H1 (cell line): ENCODE measurements around the gene CENPM. TPM values are rescaled to one million over a fixed set of nuclear protein-coding genes. Genes with fewer than 3 reads are reported as not detected.

Experiments
- CBX8 ChIP-seq: fragments of 300-800, 300-1000 bp; sonication (generic); IDR thresholded peaks from 2 replicates; pipeline ENCODE4 v1.7.1; 2016; ENCODE audit warnings: low read depth, low read length, borderline replicate concordance
- FOSL1 ChIP-seq: IDR thresholded peaks from 2 replicates; pipeline ENCODE4 v1.6.1; 2011; ENCODE audit warnings: mild to moderate bottlenecking, low read depth, low read length, moderate library complexity; ENCODE audit not compliant: insufficient read depth
- GABPA ChIP-seq: IDR thresholded peaks from 2 replicates; pipeline ENCODE4 v1.6.1; 2011; ENCODE audit warnings: mild to moderate bottlenecking, low read length, moderate library complexity, borderline replicate concordance; ENCODE audit not compliant: insufficient read depth
- MAFK ChIP-seq: IDR thresholded peaks from 2 replicates; pipeline ENCODE4 v1.6.1; 2012; ENCODE audit warnings: low read depth, mild to moderate bottlenecking, improper control_type of control experiment, low read length
- TEAD4 ChIP-seq: IDR thresholded peaks from 2 replicates; pipeline ENCODE4 v1.6.1; 2012; ENCODE audit warnings: low read depth, low read length, inconsistent platforms, mixed read lengths
- YY1 ChIP-seq: IDR thresholded peaks from 2 replicates; pipeline ENCODE4 v1.6.1; 2011; ENCODE audit warnings: low read depth, mild to moderate bottlenecking, low read length
- polyA plus RNA-seq, 7 experiments: library from polyadenylated mRNA; depleted of rRNA in 3 of 7; stranded (reverse) in 5 of 7; unstranded in 2 of 7; fragments of >200 nt in 5 of 7; fragments of 200-250 nt in 2 of 7; gene quantifications; 1 replicate in 5 of 7; 2 replicates in 1 of 7; 4 replicates in 1 of 7; pipeline versions ENCODE4 v1.2.1 to v1.2.3, GENCODE V29; 2011 to 2013; ENCODE audit warnings: missing spikeins in 2 of 7, mixed read lengths in 2 of 7
- total RNA-seq: library from RNA; stranded (reverse); fragmentation: NEBNext Ultra II Directional; extraction: Animal tissue kit (Norgen Biotek cat#: 25700); gene quantifications from 2 replicates; pipeline ENCODE4 v1.2.1, GENCODE V29; 2021
- TF ChIP-seq, protein P1 (sequence below), 3 experiments: IDR thresholded peaks; 1 replicate in 2 of 3; 2 replicates in 1 of 3; pipeline versions ENCODE4 v1.5.1 to v1.6.1; 2011; ENCODE audit warnings: low read length in 3 of 3, mild to moderate bottlenecking in 3 of 3, inconsistent platforms in 2 of 3, low read depth in 1 of 3, moderate library complexity in 1 of 3; ENCODE audit not compliant: insufficient read depth in 1 of 3; ENCODE audit errors: control extremely low read depth in 1 of 3
- TF ChIP-seq, protein P2 (sequence below): IDR thresholded peaks from 2 replicates; pipeline ENCODE4 v1.6.1; 2012; ENCODE audit warnings: inconsistent platforms

The CENPM gene
- total and polyA plus RNA-seq, 2 of the 8 experiments (the other 6 are each of a cell fraction or from before 2014, with no cell fraction given): 32.0 to 80.4 TPM

GRCh38 chr22:41940832-41941765, 5.9 kb downstream of the CENPM start (continued):
- TF ChIP-seq, protein P1, sequence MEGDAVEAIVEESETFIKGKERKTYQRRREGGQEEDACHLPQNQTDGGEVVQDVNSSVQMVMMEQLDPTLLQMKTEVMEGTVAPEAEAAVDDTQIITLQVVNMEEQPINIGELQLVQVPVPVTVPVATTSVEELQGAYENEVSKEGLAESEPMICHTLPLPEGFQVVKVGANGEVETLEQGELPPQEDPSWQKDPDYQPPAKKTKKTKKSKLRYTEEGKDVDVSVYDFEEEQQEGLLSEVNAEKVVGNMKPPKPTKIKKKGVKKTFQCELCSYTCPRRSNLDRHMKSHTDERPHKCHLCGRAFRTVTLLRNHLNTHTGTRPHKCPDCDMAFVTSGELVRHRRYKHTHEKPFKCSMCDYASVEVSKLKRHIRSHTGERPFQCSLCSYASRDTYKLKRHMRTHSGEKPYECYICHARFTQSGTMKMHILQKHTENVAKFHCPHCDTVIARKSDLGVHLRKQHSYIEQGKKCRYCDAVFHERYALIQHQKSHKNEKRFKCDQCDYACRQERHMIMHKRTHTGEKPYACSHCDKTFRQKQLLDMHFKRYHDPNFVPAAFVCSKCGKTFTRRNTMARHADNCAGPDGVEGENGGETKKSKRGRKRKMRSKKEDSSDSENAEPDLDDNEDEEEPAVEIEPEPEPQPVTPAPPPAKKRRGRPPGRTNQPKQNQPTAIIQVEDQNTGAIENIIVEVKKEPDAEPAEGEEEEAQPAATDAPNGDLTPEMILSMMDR (IDR thresholded peaks at IDR 0.05; ENCODE audit: control extremely low read depth in 1 of 3, insufficient read depth in 1 of 3, low read depth in 1 of 3, low read length in 3 of 3): peak; percentile 92 to 96 (median 95)
- TF ChIP-seq FOSL1 (no peak), YY1 (0 out of 2 replicates have a peak, but pooled peaks have one; percentile 39), CBX8 (no peak), GABPA (peak; percentile 72; the same call in 1 of the 2 replicates), TEAD4 (no peak), MAFK (0 out of 2 replicates have a peak, but pooled peaks have one; percentile 18)
- TF ChIP-seq, protein P2, sequence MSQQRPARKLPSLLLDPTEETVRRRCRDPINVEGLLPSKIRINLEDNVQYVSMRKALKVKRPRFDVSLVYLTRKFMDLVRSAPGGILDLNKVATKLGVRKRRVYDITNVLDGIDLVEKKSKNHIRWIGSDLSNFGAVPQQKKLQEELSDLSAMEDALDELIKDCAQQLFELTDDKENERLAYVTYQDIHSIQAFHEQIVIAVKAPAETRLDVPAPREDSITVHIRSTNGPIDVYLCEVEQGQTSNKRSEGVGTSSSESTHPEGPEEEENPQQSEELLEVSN: 0 out of 2 replicates have a peak, but pooled peaks have one; percentile 51
- TF ChIP-seq, all 59 proteins: peak for 8
